Spinal cord (tissue), 10 donors: ENCODE data around the gene KLHL41. TPM values are rescaled to one million over a fixed set of nuclear protein-coding genes. Genes with fewer than 3 reads are reported as not detected.

Experiments used
- DNase-seq, 6 donors: peaks; one replicate each; pipeline versions ENCODE4 v3.0.0 to v3.0.0-alpha.2; 2013 to 2015; ENCODE audit warnings: low spot score in 6 of 6, low read depth in 4 of 6
- H3K27ac ChIP-seq: one replicate; pipeline ENCODE4 v1.5.1; 2013; ENCODE audit warnings: low read depth, low read length, control low read depth
- H3K27me3 ChIP-seq: one replicate; pipeline ENCODE4 v1.6.1; 2013; ENCODE audit warnings: low read length; ENCODE audit not compliant: control insufficient read depth, insufficient read depth
- H3K36me3 ChIP-seq: one replicate; pipeline ENCODE4 v1.6.1; 2013; ENCODE audit warnings: low read length; ENCODE audit not compliant: control insufficient read depth, insufficient read depth
- H3K4me1 ChIP-seq: one replicate; pipeline ENCODE4 v1.6.1; 2013; ENCODE audit warnings: low read length; ENCODE audit not compliant: control insufficient read depth, insufficient read depth
- H3K4me3 ChIP-seq: one replicate; pipeline ENCODE4 v1.5.1; 2013; ENCODE audit warnings: low read depth, low read length, control low read depth
- H3K9me3 ChIP-seq: one replicate; pipeline ENCODE4 v1.6.1; 2013; ENCODE audit warnings: low read length; ENCODE audit not compliant: control insufficient read depth, insufficient read depth
- WGBS: methylation state at CpG from one replicate; pipeline ENCODE4 v1.1.5; 2013; ENCODE audit warnings: missing lambda C conversion rate; ENCODE audit not compliant: insufficient coverage; 5-methylcytosine and 5-hydroxymethylcytosine counted together
- long read RNA-seq, 4 donors: transcript quantifications; one replicate each; lab custom pipeline, GENCODE V29; 2026
- polyA plus RNA-seq, 2 donors: library from polyadenylated mRNA; unstranded; fragments of 120-200 nt; gene quantifications; one replicate each; pipeline ENCODE4 v1.2.1, GENCODE V29; 2013; ENCODE audit not compliant: insufficient read length in 2 of 2
- total RNA-seq, 2 donors: library from RNA; depleted of rRNA in 1 of 2; stranded (reverse); fragments of 120-200 nt in 1 of 2; fragments of >200 nt in 1 of 2; gene quantifications; one replicate each; pipeline versions ENCODE4 v1.2.3 to v1.2.4, GENCODE V29; 2013 to 2014
- donor health status: healthy.

KLHL41 gene
- total RNA-seq, result 1 to 10 TPM; 3.0 to 3.9 TPM
- 1 to 10 TPM; 2.5 to 6.3 TPM for polyA plus RNA-seq
- long read RNA-seq, donor 1, result 0 reads
- long read RNA-seq, donor 2, result 0 reads
- long read RNA-seq, donor 3, partial matches to known transcripts, result 0 of 1 reads
- long read RNA-seq, donor 3, other reads (novel, unspliced or antisense), result 0 of 1 reads
- long read RNA-seq, donor 4, result 0 reads

DNA sequence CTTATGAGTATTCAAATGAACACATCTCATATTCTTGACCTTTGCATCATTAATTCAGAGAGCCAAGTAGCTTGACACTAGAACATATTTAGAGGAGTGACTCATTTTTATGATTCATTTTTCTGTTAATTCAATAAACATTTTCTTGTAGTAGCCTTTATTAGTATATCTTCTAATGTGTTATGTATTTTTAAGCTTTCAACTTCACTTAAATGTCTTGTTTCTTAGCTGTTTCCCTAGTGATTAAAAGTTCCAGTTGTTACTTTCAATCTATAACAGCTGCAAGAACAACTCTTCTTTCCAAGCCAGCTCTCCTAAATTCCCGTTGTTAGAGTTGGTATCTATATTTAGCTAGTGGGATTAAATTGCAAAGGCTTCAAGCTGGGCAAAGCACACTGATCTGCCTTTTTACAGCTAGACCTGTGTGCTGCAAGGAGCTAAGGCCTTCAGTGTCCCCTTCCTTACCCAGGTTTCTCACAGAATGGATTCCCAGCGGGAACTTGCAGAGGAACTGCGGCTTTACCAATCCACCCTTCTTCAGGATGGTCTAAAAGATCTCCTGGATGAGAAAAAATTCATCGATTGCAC lies at the start of gene KLHL41:
Gene KLHL41 (plus strand): TSS at position 405 of the 588 bp plus-strand sequence. CDS start 77 bp downstream, at position 482.
- DNase-seq, result peak in 1 of 6 donors; percentile 10
- H3K4me3 ChIP-seq, result no peak within 1 kb of the TSS
- H3K4me1 ChIP-seq, result no peaks in the 10 kb centered on the region
- no peaks in the 10 kb centered on the region for H3K9me3 ChIP-seq
- WGBS, result no CpG with 5 or more reads among the region's 4 CpGs
- H3K27me3 ChIP-seq, result no peaks in the 10 kb centered on the region
- H3K36me3 ChIP-seq, result peaks cover 13% of the 10 kb centered on the region
- H3K27ac ChIP-seq, result no peak within 1 kb of the TSS

DNA sequence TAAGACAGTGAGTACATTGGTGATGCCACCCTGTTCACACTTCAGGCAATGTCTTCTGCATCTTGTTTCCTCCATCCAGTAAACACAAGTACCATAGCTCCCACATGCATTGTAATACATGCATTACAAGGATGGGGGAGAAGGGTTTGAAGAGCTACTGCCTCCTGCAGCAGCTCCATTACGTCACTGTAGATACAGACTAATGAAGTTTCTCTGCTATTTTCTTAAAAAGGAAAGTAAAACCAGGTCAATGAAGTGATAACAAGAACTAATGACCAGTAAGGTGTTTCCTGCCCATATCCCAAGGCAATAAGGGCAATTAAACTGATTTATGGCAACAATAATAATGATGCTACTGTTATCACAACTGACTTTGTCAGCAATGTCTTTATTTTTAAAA lies 48.4 kb upstream of the KLHL41 start:
- no peaks in the 10 kb centered on the region for H3K9me3 ChIP-seq
- no peak overlapping the region for H3K4me3 ChIP-seq
- no peak overlapping the region for H3K27ac ChIP-seq
- 83% methylated on average over 1 of the region's 1 CpG for WGBS
- DNase-seq, result no peak
- H3K27me3 ChIP-seq, result no peaks in the 10 kb centered on the region
- H3K4me1 ChIP-seq, result no peaks in the 10 kb centered on the region
- H3K36me3 ChIP-seq, result no peaks in the 10 kb centered on the region

GRCh38 chr2:169462896-169463695 lies 46.4 kb upstream of the KLHL41 start:
- DNase-seq, result peak in 1 of 6 donors; percentile 35
- no peaks in the 10 kb centered on the region for H3K9me3 ChIP-seq
- H3K4me1 ChIP-seq, result no peaks in the 10 kb centered on the region
- H3K4me3 ChIP-seq, result no peak overlapping the region
- no peaks in the 10 kb centered on the region for H3K27me3 ChIP-seq
- H3K27ac ChIP-seq, result no peak overlapping the region
- 63% methylated on average over 2 of the region's 4 CpGs for WGBS
- no peaks in the 10 kb centered on the region for H3K36me3 ChIP-seq

- Histone ChIP-seq H3K4me3 (no peak overlapping the region), H3K4me1 (no peaks in the 10 kb centered on the region), H3K36me3 (no peaks in the 10 kb centered on the region), H3K27ac (no peak overlapping the region), H3K9me3 (no peaks in the 10 kb centered on the region), H3K27me3 (no peaks in the 10 kb centered on the region)
- DNase-seq, result peak in 1 of 6 donors; percentile 47
- WGBS, result no CpG with 5 or more reads among the region's 1 CpG
Observed at GRCh38 chr2:169464466-169464865, 45.0 kb upstream of the KLHL41 start.

DNA sequence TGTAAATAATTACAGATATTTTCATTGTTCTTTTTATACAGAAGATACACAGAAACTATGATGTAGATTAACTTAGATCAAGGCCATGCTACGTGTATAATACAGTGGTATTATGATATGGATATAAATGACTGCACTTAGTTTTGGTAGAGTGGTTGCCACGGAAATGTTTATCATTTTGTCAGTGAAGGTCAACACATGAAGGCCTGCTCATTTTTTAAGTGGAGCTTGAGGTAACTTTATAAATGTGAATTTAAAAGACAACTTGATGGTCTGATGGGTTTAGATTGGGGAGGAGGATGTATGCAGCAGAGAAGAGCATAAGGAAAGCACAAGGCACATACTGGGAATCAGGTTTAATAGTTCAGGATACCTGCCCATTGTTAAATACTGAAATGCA lies 44.6 kb upstream of the KLHL41 start:
- WGBS, result 86% methylated on average over 1 of the region's 2 CpGs
- no peaks in the 10 kb centered on the region for H3K4me1 ChIP-seq

GRCh38 chr2:169468841-169469240 lies 40.7 kb upstream of the KLHL41 start:
- Histone ChIP-seq H3K4me1 (no peaks in the 10 kb centered on the region), H3K27ac (no peak overlapping the region), H3K9me3 (no peaks in the 10 kb centered on the region), H3K27me3 (no peaks in the 10 kb centered on the region), H3K4me3 (no peak overlapping the region), H3K36me3 (no peaks in the 10 kb centered on the region)
- no peak for DNase-seq
- no CpG with 5 or more reads among the region's 1 CpG for WGBS

More for the DNA sequence above, 44.6 kb upstream of the KLHL41 start:
- no peaks in the 10 kb centered on the region for H3K36me3 ChIP-seq
- H3K27ac ChIP-seq, result no peak overlapping the region
- H3K9me3 ChIP-seq, result no peaks in the 10 kb centered on the region
- H3K27me3 ChIP-seq, result no peaks in the 10 kb centered on the region
- no peak overlapping the region for H3K4me3 ChIP-seq
- peak in 1 of 6 donors; percentile 59 for DNase-seq

DNA sequence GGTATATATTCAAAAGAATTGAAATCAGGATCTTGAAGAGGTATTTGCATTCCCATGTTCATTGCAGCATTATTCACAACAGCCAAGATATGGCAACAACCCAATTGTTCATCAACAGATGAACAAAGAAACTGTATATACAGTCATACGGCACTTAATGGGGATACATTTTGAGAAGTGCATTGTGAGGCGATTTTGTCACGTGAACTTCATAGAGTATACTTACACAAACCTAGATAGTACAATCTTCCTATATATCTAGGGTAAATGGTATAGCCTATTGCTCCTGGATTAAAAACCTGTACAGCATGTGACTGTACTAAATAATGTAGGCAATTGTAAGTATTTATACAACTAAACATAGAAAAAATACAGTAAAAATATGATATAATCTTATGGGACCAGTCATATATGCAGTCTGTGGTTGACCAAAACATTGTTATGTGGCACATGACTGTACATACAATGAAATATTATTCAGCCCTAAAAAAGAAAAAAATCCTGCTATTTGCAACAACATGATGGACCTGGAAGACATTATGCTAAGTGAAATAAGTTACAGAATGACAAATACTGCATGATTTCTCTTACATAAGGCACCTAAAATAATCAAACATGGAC lies 39.4 kb upstream of the KLHL41 start:
- H3K4me1 ChIP-seq, result no peaks in the 10 kb centered on the region
- no CpG with 5 or more reads among the region's 3 CpGs for WGBS
- no peak overlapping the region for H3K4me3 ChIP-seq
- no peak for DNase-seq
- H3K27me3 ChIP-seq, result no peaks in the 10 kb centered on the region
- H3K36me3 ChIP-seq, result no peaks in the 10 kb centered on the region
- H3K27ac ChIP-seq, result no peak overlapping the region
- no peaks in the 10 kb centered on the region for H3K9me3 ChIP-seq

DNA sequence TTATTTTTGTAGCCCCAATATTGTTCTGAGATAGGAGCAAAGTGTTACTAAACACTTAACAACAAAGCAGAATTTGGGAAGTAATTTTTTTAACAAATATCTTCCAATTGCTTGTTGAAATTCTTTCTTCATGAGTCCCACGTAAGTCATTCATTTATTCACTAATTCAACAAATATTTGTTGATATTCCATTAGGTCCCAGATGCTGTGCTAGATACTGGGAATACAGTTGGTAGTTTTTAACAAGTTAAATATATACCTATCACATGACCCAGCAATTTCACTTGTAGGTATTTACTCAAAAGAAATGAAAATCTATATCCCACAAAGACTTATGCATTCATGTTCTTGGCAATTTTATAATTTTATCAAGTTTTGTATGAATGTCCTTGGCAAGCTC lies 37.3 kb upstream of the KLHL41 start:
- Histone ChIP-seq H3K36me3 (no peaks in the 10 kb centered on the region), H3K27ac (no peak overlapping the region), H3K4me3 (no peak overlapping the region), H3K9me3 (no peaks in the 10 kb centered on the region), H3K27me3 (no peaks in the 10 kb centered on the region), H3K4me1 (no peaks in the 10 kb centered on the region)
- no peak for DNase-seq
- no CpG with 5 or more reads among the region's 1 CpG for WGBS

DNA sequence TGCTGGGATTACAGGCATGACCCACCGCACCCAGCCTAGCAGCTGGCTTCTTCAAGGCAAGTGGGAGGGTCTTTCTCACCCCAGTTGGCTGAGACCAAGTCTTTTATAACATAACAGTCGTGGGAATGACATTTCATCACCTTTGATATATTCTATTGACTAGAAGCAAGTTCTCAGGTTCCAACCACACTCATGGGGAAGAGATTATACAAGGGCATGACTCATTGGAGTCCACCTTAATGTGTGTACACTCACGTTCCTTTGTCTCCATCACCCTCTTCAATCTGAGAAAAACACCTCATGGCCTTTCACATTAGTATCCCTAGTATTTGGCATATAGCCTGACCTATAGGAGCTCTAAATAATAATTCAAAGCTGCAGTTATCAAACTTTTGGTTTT lies 33.0 kb upstream of the KLHL41 start:
- Histone ChIP-seq H3K4me1 (peaks cover 9% of the 10 kb centered on the region), H3K36me3 (no peaks in the 10 kb centered on the region), H3K9me3 (no peaks in the 10 kb centered on the region), H3K27me3 (no peaks in the 10 kb centered on the region), H3K4me3 (no peak overlapping the region), H3K27ac (no peak overlapping the region)
- DNase-seq, result no peak
- 67% methylated on average over 1 of the region's 3 CpGs for WGBS
